Measurements from ENCODE around the gene CACHD1. TPM values are rescaled to one million over a fixed set of nuclear protein-coding genes. Genes with fewer than 3 reads are reported as not detected.

Gene CACHD1
- total and polyA plus RNA-seq, 2 of the 8 experiments (the other 6 are each of a cell fraction or from before 2014, with no cell fraction given), result 22.2 to 42.5 TPM

- no peak for TF ChIP-seq CHD7 (IDR thresholded peaks at IDR 0.05; ENCODE audit: insufficient replicate concordance, low read length)
Measured at GRCh38 chr1:64538389-64538788, 68.5 kb downstream of the CACHD1 start (continued).

Data from H1 (cell line).